Measurements from ENCODE around the gene SIDT1.

- TF ChIP-seq POLR2A (IDR thresholded peaks at IDR 0.05) (no peak), CTCF (IDR thresholded peaks at IDR 0.05) (no peak)
Measured at GRCh38 chr3:113555138-113555537, 22.8 kb downstream of the SIDT1 start.
